HG02973 (cell line): ENCODE results near the gene ITGB1BP1.
A peak's percentile ranks its signal among the peaks of the same experiment; 100 is the strongest.

Experiments
- ATAC-seq: cut with Tn5 transposase; IDR thresholded peaks from one replicate; pipeline ENCODE4 v1.9.1; 2021; ENCODE audit warnings: moderate library complexity; ENCODE audit not compliant: unreplicated experiment

ITGB1BP1 gene

GRCh38 chr2:9423100-9423921, at the start of gene ITGB1BP1, which contains the start of gene CPSF3:
Gene ITGB1BP1 (minus strand): TSS chr2:9423528. CDS start chr2:9418697, 4,831 bp downstream.
Gene CPSF3 (plus strand): TSS chr2:9423654. CDS start chr2:9423774, 120 bp downstream.
- ATAC-seq, result peak; percentile 85

- no peak for ATAC-seq
Measured at GRCh38 chr2:9472511-9472910, 49.2 kb upstream of the ITGB1BP1 start.

- no peak for ATAC-seq
Measured at GRCh38 chr2:9471206-9471605, 47.9 kb upstream of the ITGB1BP1 start.

GRCh38 chr2:9467687-9468086, 44.4 kb upstream of the ITGB1BP1 start:
- ATAC-seq, result no peak

GRCh38 chr2:9466147-9466683, 42.9 kb upstream of the ITGB1BP1 start:
- ATAC-seq, result no peak

GRCh38 chr2:9465170-9465569, 41.8 kb upstream of the ITGB1BP1 start:
- no peak for ATAC-seq

- ATAC-seq, result no peak
Measured at GRCh38 chr2:9463698-9464034, 40.3 kb upstream of the ITGB1BP1 start.

GRCh38 chr2:9462886-9463697, 39.8 kb upstream of the ITGB1BP1 start:
- no peak for ATAC-seq

GRCh38 chr2:9462313-9462712, 39.0 kb upstream of the ITGB1BP1 start:
- no peak for ATAC-seq

- ATAC-seq, result no peak
Measured at GRCh38 chr2:9461079-9461478, 37.8 kb upstream of the ITGB1BP1 start.

- no peak for ATAC-seq
Measured at GRCh38 chr2:9460441-9461017, 37.2 kb upstream of the ITGB1BP1 start.

GRCh38 chr2:9451231-9451630, 27.9 kb upstream of the ITGB1BP1 start:
- no peak for ATAC-seq

GRCh38 chr2:9445089-9445488, 21.8 kb upstream of the ITGB1BP1 start:
- no peak for ATAC-seq

- no peak for ATAC-seq
Measured at GRCh38 chr2:9443526-9443925, 20.2 kb upstream of the ITGB1BP1 start.

GRCh38 chr2:9441556-9441955, 18.2 kb upstream of the ITGB1BP1 start:
- ATAC-seq, result no peak

GRCh38 chr2:9440058-9440727, 16.9 kb upstream of the ITGB1BP1 start:
- no peak for ATAC-seq

- no peak for ATAC-seq
Measured at GRCh38 chr2:9439536-9439935, 16.2 kb upstream of the ITGB1BP1 start.

- ATAC-seq, result no peak
Measured at GRCh38 chr2:9434489-9434888, 11.2 kb upstream of the ITGB1BP1 start.

- ATAC-seq, result no peak
Measured at GRCh38 chr2:9430316-9431293, 7.3 kb upstream of the ITGB1BP1 start.
